ENCODE data around the gene GPN2.

Gene GPN2

DNA sequence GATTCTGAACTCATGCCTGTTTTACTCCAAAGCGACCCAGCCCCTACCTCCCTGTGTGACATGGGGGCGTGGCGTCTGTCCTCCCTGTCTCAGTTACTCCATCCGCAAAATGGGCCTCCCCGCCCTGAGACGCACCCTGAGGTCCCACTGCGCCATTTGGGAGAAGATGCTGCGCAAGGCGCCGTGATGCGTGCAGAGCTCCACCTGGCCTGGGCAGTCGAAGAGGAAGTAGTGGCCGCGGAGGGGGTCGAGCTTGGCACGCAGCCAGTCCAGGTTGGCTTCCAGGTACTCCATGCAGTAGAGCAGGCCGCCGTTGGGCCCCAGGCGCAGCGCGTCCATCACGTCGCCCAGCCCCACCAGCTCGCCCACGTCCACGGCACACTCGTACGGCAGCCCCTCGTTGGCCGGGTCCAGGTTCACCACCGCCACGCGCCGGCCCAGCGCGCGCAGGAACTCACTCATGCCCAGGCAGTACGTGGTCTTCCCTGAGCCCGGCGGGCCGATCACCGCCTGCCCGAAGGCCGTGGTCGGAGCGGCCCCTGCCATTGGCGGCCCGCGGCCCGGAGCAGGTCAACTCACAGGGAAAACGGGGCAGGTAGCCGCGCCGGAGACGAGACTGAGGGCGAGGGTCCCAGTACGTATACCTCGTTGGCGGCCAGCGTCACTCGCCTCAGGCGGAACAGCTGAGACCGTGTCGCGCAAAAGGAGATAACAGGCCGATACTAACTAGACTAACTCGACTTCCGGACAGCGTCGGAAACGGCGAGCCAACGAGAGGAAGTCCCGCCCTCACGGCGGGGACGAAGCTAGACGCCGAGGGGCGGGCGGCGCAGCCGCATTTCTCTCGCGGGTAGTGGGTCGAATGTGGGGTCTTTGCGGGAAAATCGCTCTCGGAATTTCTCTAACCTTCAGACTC lies at the start of gene GPN2:
TSS of gene GPN2 (minus strand) at position 733 of the 916 bp plus-strand sequence. CDS start at position 546, 187 bp downstream.
- DNase-seq (ENCODE audit: low read depth), result peak; percentile 66

DNA sequence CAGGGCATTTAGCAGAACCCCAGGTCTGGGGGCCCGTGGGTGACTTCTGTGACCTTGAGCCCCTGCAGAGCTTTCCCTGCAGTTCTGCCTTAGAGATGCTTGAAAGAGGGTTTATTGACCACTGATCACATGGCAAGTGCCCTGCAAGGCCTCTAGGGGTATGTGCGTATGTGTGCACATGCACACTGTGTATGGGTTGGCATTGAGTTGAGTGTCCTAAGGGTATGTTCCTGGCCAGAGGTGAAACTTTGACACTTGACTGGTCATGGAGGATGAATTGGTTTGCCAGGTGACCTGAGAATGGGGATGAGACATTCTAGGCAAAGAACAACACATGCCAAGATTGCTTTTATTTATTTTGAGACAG lies 48.6 kb upstream of the GPN2 start:
- DNase-seq (ENCODE audit: low read depth), result no peak

DNA sequence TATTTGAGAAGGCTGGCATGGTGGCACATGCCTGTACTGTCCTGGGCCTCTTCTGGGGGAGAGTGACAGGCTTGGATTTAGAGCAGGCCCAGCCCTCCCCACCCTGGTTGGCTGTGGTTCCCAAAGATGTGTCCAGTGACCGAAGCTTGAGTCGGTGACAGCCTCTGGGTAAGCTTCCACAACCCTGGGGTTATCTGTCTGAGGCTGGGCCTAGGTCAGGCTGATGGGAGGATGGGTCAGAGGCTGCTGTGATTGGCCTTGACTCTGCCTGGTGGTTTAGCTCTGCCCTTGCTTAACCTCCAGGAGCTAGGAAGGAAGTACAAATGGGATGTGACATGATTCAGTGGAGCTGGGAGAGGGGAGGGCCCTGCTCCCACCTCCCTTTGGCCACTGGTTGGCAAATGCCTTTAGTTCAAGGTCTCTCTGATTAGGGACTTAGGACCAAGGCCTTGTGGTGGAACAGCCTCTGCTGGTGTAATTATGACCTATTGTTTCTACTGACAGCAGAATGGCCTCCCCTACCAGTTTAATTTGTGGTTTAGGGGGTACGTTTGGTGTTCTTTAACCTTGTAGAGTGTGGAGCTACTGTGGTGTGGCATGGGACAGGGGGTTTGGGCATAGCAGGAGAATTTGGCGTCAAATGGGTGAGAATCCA lies 48.0 kb upstream of the GPN2 start:
- no peak for DNase-seq (ENCODE audit: low read depth)

DNA sequence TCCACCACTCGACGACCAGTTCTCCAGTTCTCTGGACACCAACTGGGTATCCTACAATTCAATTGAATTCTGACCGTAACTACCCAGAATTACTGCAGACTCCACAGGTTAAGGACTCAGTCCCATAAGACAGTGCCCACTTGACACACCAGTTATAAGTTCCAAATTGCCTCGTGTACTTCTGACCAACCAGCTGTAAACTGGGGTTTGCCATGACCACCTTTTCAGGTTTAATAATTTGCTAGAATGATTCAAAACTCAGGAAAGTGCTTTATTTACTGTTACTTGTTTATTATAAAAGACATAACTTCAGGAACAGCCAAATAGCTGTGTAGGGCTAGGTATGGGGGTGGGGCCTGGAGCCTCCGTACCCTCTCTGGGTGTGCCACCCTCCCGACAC lies 46.7 kb upstream of the GPN2 start:
- no peak for DNase-seq (ENCODE audit: low read depth)

DNA sequence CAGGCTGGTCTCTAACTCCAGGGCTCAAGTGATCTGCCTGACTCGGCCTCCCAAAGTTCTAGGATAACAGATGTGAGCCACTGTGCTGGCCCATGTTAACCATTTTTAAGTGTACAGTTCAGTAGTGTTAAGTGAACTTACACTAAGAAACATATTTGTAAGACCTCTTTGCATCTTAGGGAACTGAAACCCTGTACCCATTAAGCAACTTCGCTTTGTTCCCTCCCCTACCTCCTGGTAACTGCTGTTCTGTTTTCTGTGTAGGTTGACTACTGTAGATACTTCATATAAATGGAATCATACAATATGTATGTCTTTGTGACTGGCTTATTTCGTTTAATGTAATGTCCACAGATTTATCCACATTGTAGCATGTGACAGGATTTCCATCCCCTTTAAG lies 42.4 kb upstream of the GPN2 start:
- DNase-seq (ENCODE audit: low read depth), result no peak

DNA sequence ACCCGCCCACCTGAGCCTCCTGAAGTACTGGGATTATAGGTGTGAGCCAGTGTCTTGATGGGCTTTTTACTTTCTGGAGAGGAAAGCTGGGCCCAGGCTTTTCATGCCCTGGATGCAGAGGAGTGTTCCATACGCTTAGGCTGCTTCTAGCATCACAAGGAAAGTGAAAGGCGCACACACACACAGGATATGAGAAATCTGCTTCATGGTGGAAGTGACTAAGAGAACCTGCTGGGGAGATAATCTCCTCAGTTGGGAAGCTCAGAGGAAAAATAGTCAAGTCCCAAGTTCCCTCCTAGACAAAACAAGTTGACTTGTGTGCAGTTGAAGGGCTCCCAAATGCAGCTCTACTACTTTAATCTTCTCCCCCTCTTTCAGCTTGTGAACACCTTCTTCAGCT lies 33.6 kb upstream of the GPN2 start:
- DNase-seq (ENCODE audit: low read depth), result no peak

DNA sequence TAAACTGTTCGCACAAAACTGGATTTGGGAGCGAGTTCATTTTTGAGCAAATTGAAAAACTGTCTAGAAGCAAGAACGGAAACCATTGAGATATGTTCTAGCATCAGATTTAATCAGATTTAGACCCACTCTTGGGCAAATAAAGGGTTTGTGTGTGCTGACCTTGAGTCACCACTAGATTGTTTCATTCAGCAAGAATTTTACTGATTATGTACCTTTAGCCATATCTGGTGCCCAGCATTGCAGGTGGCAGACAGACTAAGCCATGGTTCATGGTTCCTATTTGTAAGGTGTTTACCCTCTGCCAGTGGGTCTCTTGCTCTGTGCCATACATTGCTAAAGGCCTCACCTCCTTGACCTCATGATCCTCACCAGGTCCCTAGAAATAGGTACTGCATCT lies 32.8 kb upstream of the GPN2 start:
- DNase-seq (ENCODE audit: low read depth), result no peak

DNA sequence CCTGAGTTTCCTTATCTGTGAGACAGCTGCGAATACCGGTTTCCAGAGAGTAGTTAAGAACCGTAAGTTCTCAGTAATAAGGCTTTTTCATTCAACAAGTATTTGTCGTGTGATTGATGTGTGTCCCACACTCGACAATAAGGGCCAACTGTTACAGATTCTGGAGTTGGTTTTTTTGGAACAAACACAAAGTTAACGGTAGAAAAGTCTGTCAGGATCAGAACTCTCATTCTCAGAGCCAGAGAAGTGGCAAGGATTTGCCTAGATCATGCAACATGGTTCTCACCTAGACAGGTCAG lies 32.3 kb upstream of the GPN2 start:
- DNase-seq (ENCODE audit: low read depth), result no peak

DNA sequence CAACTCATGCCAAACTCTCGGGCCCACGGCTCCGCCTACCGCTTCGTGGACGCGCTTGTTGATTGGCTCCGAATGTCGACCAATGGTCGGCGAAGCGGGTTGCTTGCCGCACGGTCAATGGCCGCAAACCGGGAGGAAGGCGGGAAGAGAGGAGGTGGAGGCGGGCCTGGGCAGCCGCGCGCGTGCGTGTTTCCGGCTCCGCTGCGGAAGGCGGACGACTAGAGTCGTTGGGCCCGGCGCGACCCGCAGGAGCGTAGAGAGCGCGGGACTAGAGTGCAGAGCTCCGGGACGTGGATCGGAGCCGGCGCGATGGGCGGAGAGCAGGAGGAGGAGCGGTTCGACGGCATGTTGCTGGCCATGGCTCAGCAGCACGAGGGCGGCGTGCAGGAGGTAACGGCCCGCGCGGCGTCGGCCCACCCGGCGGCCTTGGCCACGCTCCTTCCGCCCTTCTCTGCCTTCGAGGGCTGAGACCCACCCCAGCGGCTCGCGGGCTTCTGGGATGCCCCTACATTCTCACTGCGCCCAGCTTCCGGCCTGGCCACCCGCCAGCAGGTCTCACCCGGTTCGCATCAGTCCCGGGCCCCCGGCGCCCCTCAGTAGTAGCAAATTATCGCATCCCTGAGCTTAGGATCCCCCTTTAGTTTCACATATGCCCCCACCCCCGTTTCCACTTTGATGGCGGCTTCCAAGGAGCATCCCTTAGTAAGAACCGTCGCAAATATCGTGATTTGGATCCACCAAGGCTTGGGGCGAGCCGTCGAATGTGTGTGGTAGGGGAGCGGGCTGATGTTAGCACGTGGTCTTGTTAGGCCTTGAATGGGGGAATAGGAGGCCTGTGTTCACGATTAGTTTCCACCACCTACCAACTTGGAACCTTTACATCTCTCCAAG lies 31.7 kb upstream of the GPN2 start, which contains the start of gene NUDC:
TSS of gene NUDC (plus strand) at position 204 of the 891 bp plus-strand sequence. CDS start at position 310, 106 bp downstream.
- DNase-seq (ENCODE audit: low read depth), result peak; percentile 92

DNA sequence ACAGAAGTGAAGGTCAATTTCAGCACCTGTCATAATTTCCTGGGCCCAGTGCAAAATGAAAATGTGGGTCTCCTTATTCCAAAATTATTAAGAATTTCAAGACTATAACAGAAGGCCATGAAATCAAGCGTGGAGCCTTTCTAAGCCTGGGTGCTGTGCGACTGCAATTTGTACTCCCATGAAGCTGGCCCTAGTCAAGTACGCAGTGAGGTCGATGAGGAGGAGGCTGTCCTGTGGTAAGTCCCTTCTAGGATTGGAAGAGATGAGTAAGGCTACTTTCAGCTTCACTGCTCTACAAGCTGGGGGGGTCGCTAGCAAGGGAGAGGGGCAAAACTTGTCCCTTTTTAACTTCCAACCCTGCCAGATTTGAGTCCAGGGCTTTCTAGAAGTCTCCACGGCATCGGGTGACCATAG lies 31.1 kb upstream of the GPN2 start:
- no peak for DNase-seq (ENCODE audit: low read depth)

DNA sequence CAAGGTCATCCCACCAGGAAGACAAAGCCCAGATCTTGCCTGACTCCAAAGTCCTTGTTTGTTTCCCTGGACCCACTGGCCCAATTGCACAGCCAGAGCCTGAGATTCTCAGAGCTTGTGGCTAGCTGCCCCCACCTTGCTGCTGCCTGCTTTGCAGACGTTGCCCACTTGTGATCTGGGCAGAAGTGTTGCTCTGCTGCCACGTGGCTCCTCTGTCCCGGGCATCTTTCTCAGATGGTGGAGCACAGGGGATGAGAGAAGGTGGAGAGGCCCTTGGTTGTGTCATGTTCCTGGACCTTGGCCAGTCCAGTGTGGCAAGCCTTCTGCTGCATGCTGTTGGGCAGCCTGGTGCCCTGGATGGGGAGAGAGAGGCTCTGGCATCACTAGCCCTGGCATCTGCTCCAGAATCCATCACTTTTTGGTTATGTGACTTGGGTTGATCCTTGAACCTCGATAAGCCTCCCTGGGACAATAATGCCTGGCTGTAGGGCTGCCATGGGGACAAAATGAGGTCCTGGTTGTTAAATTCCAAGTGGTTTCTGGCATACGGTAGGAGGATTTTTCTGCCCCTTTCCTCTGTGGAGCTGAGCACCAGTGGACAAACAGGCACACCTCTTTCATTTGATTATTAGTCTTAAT lies 25.2 kb upstream of the GPN2 start:
- no peak for DNase-seq (ENCODE audit: low read depth)

DNA sequence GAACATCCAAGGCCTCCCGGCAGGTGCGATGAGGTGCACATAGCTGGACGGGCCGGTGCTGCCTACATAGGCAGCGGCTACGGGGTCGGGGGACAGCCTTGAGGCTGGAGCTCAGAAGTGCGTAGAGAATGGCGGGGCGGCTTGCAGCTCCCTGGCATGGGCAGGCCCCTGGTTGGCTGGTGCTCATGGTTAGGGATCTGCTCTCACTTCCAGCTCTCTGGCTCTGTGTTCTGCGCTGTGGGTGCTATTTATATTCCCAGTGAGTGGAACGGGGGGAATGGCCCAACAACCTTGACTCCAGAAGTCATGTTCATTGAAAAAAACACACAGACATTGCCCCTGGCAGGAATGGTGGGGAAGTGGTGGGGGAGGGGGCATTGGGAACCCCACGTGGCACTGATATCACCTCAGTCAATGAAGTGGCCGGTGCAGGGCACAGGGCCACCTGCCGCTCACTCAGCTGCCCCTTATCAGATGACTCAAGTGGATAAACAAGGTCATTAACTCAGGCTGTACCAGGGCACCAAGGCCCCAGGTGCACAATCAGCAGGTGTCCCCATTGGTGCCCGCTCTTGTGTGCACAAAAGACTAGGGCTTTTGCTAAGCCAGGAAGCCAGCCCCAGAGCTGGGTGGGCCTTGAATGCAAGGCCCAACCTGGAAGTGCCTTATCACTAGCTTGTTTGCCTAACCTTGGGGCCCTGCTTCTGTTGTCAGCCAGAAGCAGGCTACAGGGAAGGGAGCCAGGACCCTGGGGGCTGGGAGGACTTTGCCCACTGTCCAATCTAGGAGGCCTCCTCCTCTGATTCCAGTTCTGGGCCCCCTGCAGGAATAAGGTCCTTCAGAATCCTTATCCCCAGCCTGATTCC lies 23.9 kb upstream of the GPN2 start, which contains the start of gene NR0B2:
TSS of gene NR0B2 (minus strand) at position 222 of the 866 bp plus-strand sequence. CDS start at position 187, 35 bp downstream.
- no peak for DNase-seq (ENCODE audit: low read depth)

DNA sequence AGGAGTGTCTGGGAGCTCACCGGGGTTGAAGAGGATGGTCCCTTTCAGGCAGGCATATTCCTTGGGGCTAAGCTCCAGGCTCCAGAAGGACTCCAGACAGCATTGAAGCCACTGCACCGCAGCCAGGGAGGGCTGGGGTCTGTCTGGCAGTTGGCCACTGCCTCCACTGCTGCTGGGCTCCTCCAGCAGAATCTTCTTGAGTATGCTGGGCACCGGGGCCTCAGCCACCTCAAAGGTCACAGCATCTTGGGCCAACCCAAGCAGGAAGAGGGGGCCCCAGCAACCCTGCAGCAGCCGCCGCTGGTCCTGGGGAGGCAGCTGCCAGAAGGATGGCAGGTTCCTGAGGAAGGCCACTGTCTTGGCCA lies 23.3 kb upstream of the GPN2 start:
- DNase-seq (ENCODE audit: low read depth), result no peak

DNA sequence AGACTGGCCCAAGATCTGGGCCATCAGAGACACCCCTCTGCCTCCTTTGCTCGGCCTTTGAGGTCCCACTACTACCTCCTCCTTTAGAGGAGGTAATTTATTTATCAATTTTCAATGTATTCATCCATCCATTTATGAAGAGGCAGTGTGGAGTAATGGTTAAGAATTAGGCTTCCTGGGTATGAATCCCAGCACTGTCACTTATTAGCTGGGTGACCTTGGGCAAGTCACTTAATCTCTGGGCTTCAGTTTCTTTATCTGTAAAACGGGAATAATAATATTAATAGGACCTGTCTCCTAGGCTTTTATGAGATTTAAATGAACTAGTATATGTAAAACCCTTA lies 22.0 kb upstream of the GPN2 start:
- DNase-seq (ENCODE audit: low read depth), result no peak

DNA sequence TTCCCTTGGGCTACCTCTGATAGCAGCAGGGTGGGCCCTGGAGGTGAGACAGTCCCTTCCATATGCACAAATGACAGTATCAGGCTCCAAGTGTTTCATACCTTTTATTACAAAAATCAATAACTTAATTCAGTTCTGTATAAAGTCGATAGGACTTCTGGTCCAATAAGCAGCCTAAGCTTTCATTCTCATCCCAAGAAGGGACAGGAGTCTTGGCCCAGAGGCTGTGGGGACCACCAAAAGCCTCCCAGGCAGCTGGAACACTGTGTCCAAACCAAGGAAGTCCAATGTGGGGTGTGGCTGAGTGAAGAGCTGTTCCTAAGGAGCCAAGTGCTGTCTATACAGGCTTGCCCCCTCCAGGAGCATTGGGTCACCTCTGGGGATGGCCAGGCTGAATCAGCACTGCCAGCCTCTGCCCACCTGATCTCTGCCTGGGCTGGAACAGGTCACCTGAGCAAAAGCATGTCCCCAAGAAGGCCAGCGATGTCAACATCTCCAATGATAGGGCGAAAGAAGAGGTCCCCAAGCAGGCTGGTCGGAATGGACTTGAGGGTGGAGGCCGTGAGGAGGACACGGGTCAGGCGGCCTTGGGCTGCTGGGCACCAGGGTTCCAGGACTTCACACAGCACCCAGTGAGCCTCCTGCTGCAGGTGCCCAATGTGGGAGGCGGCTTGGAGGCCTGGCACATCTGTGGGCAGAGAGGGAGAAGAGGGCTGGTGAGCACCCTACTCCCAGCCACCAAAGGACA lies 21.5 kb upstream of the GPN2 start:
- no peak for DNase-seq (ENCODE audit: low read depth)

DNA sequence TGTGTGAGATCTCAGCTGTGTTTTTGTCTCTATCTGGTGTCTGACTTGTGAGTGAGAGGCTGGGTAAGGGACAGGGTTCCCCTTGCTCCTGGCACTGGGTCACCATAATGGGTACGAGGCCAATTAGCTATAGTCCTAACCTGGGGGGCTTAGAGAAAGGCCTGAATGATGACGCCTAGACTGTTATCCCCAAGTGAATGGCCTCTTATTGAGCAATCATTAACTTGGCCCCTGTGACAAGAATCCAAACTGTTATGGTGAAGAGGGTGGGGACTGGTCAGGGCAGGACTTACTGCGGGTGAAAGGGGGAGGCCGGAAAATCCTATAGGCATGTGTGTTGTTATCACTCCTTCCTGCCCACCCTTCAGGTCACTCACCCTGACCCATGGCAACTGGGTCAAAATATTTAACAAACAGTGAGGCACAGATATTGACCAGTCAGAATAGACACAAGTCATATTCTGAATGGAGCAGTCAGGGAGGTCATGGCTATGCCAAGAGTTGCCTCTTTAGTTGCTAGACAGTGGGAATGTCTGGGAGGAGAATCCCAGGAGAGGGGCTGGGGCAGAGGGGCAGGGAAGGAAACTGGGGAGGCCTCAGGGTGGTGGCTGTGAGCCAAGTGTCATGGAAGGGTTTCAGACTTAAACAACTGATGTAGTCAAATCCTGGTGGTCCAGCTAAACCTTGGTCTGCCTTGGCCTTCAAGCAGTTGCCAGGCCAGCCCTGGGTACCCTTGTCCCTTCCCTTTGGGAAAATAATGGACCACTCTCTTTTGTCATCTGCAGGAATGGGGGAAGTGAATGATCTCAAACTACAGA lies 20.5 kb upstream of the GPN2 start:
- no peak for DNase-seq (ENCODE audit: low read depth)

DNA sequence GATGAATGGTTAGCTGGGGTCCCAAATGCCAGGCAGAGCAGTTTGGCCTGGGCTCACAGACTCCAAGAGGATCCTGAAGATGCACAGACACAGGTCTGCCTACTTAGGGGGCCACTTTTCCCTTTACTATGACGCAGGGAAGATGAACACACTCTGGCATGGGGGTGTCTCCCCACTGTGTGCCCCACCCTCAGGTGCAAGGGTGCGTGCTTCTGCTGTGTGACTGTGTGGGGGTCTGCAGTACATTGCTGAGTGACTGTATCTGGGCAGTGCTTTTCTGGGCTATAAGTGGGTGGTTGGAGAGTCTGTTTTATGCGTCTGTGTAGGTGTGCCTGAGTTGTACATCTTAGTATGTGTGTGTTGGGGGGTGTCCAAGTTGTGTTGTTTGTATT lies 19.9 kb upstream of the GPN2 start:
- DNase-seq (ENCODE audit: low read depth), result no peak

DNA sequence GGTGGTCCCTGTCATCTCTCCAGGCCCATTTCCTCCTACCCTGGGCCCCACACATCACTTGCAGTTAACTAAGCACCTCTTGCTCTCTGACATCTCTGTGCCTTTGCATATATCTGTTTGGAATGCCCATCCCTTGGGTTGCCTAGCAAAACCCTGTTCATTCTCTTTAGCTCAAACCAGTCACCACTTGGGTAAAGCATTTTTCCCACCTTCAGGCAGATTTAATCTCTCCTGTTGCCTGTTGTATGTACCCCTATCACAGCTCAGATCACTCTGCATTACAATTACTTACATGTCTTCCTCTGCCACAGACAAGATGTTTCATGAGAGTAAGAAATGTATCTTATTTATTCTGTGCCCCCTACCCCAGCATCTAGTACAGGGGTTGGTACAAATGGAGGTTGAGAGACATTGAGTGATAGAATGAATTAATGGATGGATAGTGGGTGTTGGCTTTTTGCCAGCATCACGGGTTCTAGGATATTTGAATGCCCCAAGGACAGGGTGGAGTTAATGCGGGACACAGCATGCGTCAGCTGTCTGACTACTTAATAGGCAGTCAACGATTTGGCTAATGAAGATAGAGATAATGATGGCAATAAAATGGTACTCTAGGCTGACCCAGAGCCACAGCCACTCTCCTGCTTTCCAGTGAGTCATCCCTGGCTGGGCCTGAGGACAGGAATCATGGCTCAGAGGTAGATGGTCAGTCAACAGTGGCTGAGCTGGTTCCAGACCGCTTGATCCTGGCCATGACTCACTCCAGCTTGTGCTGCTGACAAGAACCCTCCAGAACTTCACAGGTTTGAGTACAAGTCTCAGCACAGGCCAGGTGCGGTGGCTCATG lies 17.2 kb upstream of the GPN2 start:
- DNase-seq (ENCODE audit: low read depth), result no peak
